Stomach (tissue), 4 donors: ENCODE results near the gene SLC4A2.

Experiments
- CTCF ChIP-seq, 7 experiments: fragments of 450-650 bp in 4 of 7; fragments of 200-600 bp in 3 of 7; sonication (generic) in 3 of 7; IDR thresholded peaks; one replicate each; pipeline ENCODE4 v1.5.1; 2016 to 2019; ENCODE audit warnings: antibody characterized with exemption in 7 of 7, control low read depth in 2 of 7, mild to moderate bottlenecking in 1 of 7
- POLR2AphosphoS5 ChIP-seq, 3 donors: sonication (generic); formaldehyde crosslinking; IDR thresholded peaks; one replicate each; pipeline ENCODE4 v1.6.1; 2016; ENCODE audit warnings: antibody characterized with exemption in 3 of 3

GRCh38 chr7:151068069-151068773, 8.8 kb downstream of the SLC4A2 start:
- TF ChIP-seq CTCF (IDR thresholded peaks at IDR 0.05) (no peak), POLR2AphosphoS5 (IDR thresholded peaks at IDR 0.05) (no peak)
